H9 (cell line): ENCODE data around the gene HRH1. TPM values are rescaled to one million over a fixed set of nuclear protein-coding genes. Genes with fewer than 3 reads are reported as not detected.
"Not testable (repeated sequence)": the region's sequence is repeated elsewhere in the genome, so short reads cannot be mapped to it uniquely, and the experiment has no call there.

Source experiments
- DNase-seq: peaks from one replicate; pipeline ENCODE4 v3.0.0-alpha.2; 2017
- H2AFZ ChIP-seq: one replicate; pipeline ENCODE4 v1.6.1; 2013; ENCODE audit warnings: mild to moderate bottlenecking, low read length, control low read depth, moderate library complexity
- H2AK5ac ChIP-seq: 2 replicates; pipeline ENCODE4 v1.6.1; 2013; ENCODE audit warnings: low read length, control low read depth, mixed read lengths; ENCODE audit not compliant: insufficient read length
- H2BK120ac ChIP-seq: one replicate; pipeline ENCODE4 v1.6.1; 2013; ENCODE audit warnings: low read depth, mild to moderate bottlenecking, low read length, control low read depth, inconsistent platforms; ENCODE audit not compliant: poor library complexity, severe bottlenecking
- H2BK12ac ChIP-seq: 2 replicates; pipeline ENCODE4 v1.6.1; 2013; ENCODE audit warnings: low read length, control low read depth, mixed read lengths, low read depth; ENCODE audit not compliant: insufficient read length
- H2BK15ac ChIP-seq: 2 replicates; pipeline ENCODE4 v1.6.1; 2013; ENCODE audit warnings: low read depth, low read length, control low read depth
- H2BK20ac ChIP-seq: one replicate; pipeline ENCODE4 v1.6.1; 2013; ENCODE audit warnings: low read depth, mild to moderate bottlenecking, low read length, control low read depth, inconsistent platforms; ENCODE audit not compliant: poor library complexity, severe bottlenecking
- H2BK5ac ChIP-seq: 2 replicates; pipeline ENCODE4 v1.6.1; 2013; ENCODE audit warnings: low read length, control low read depth, mixed read lengths; ENCODE audit not compliant: insufficient read length
- H3K14ac ChIP-seq: 2 replicates; pipeline ENCODE4 v1.6.1; 2013; ENCODE audit warnings: low read length, control low read depth; ENCODE audit not compliant: insufficient read depth
- H3K18ac ChIP-seq: 2 replicates; pipeline ENCODE4 v1.6.1; 2013; ENCODE audit warnings: low read depth, mild to moderate bottlenecking, mixed read lengths, low read length, control low read depth; ENCODE audit not compliant: insufficient read length
- H3K23ac ChIP-seq: 2 replicates; pipeline ENCODE4 v1.6.1; 2013; ENCODE audit warnings: low read length, control low read depth, mixed read lengths, low read depth; ENCODE audit not compliant: insufficient read length
- H3K23me2 ChIP-seq: 2 replicates; pipeline ENCODE4 v1.6.1; 2013; ENCODE audit warnings: low read depth, mild to moderate bottlenecking, mixed read lengths, low read length, control low read depth; ENCODE audit not compliant: insufficient read length, poor library complexity, severe bottlenecking
- H3K27ac ChIP-seq: 2 replicates; pipeline ENCODE4 v1.5.1; 2013; ENCODE audit warnings: low read length, control low read depth, mixed read lengths, low read depth; ENCODE audit not compliant: insufficient read length
- H3K27me3 ChIP-seq: 2 replicates; pipeline ENCODE4 v1.6.1; 2013; ENCODE audit warnings: low read length, control low read depth, inconsistent platforms; ENCODE audit not compliant: insufficient read depth
- H3K4ac ChIP-seq: 2 replicates; pipeline ENCODE4 v1.6.1; 2013; ENCODE audit warnings: low read depth, mild to moderate bottlenecking, control low read depth, inconsistent platforms, low read length, moderate library complexity
- H3K4me1 ChIP-seq: 2 replicates; pipeline ENCODE4 v1.6.1; 2013; ENCODE audit warnings: low read length, control low read depth, inconsistent platforms; ENCODE audit not compliant: insufficient read depth
- H3K4me2 ChIP-seq: 2 replicates; pipeline ENCODE4 v1.6.1; 2013; ENCODE audit warnings: low read length, control low read depth, mixed read lengths; ENCODE audit not compliant: insufficient read length, insufficient read depth
- H3K56ac ChIP-seq: 2 replicates; pipeline ENCODE4 v1.6.1; 2013; ENCODE audit warnings: low read depth, mild to moderate bottlenecking, mixed read lengths, low read length, control low read depth; ENCODE audit not compliant: insufficient read length
- H3K79me1 ChIP-seq: 2 replicates; pipeline ENCODE4 v1.6.1; 2013; ENCODE audit warnings: low read depth, mild to moderate bottlenecking, moderate library complexity, low read length, control low read depth, inconsistent platforms; ENCODE audit not compliant: insufficient read depth, poor library complexity, severe bottlenecking
- H3K79me2 ChIP-seq: 2 replicates; pipeline ENCODE4 v1.6.1; 2013; ENCODE audit warnings: low read length, control low read depth, inconsistent platforms; ENCODE audit not compliant: insufficient read depth
- H3K9ac ChIP-seq: 2 replicates; pipeline ENCODE4 v1.6.1; 2013; ENCODE audit warnings: low read length, control low read depth, mixed read lengths; ENCODE audit not compliant: insufficient read length; ENCODE audit errors: extremely low read depth
- H3K9me3 ChIP-seq: one replicate; pipeline ENCODE4 v1.6.1; 2013; ENCODE audit warnings: low read depth, low read length, inconsistent platforms; ENCODE audit not compliant: control insufficient read depth
- H3T11ph ChIP-seq: one replicate; pipeline ENCODE4 v1.6.1; 2013; ENCODE audit warnings: mild to moderate bottlenecking, low read length, control low read depth, inconsistent platforms
- H4K20me1 ChIP-seq: one replicate; pipeline ENCODE4 v1.6.1; 2013; ENCODE audit not compliant: control insufficient read depth, insufficient read length, insufficient read depth
- H4K5ac ChIP-seq: 2 replicates; pipeline ENCODE4 v1.6.1; 2013; ENCODE audit warnings: low read depth, mild to moderate bottlenecking, mixed read lengths, low read length, control low read depth; ENCODE audit not compliant: insufficient read length
- H4K8ac ChIP-seq: replicated peaks from 2 replicates; pipeline ENCODE4 v1.6.1; 2013; ENCODE audit warnings: low read length, control low read depth, mixed read lengths, low read depth; ENCODE audit not compliant: insufficient read length
- H4K91ac ChIP-seq: 2 replicates; pipeline ENCODE4 v1.6.1; 2013; ENCODE audit warnings: low read depth, mild to moderate bottlenecking, moderate library complexity, mixed read lengths, low read length, control low read depth; ENCODE audit not compliant: insufficient read length
- H3K27ac Mint-ChIP-seq, 3 experiments: 2 replicates in 2 of 3; 3 replicates in 1 of 3; pipeline ENCODE4 v1.8.0; 2020 to 2021; ENCODE audit warnings: mixed read lengths in 3 of 3, mild to moderate bottlenecking in 1 of 3, moderate library complexity in 1 of 3
- H3K27me3 Mint-ChIP-seq: 2 replicates; pipeline ENCODE4 v1.8.0; 2021; ENCODE audit warnings: low read depth, mild to moderate bottlenecking, moderate library complexity, mixed read lengths
- H3K36me3 Mint-ChIP-seq, 3 experiments: 2 replicates in 2 of 3; 3 replicates in 1 of 3; pipeline ENCODE4 v1.8.0; 2020 to 2021; ENCODE audit warnings: low read depth in 3 of 3, mixed read lengths in 3 of 3; ENCODE audit not compliant: insufficient read depth in 1 of 3
- H3K4me1 Mint-ChIP-seq, 2 experiments: 2 replicates each; pipeline ENCODE4 v1.8.0; 2020; ENCODE audit warnings: mixed read lengths in 2 of 2
- H3K4me3 Mint-ChIP-seq, 2 experiments: 2 replicates in 1 of 2; 3 replicates in 1 of 2; pipeline ENCODE4 v1.8.0; 2020 to 2021; ENCODE audit warnings: mild to moderate bottlenecking in 2 of 2, mixed read lengths in 2 of 2, moderate library complexity in 1 of 2
- H3K9me3 Mint-ChIP-seq, 2 experiments: 2 replicates in 1 of 2; 3 replicates in 1 of 2; pipeline ENCODE4 v1.8.0; 2020; ENCODE audit warnings: mild to moderate bottlenecking in 2 of 2, mixed read lengths in 2 of 2, moderate library complexity in 1 of 2
- WGBS: extraction: QIAGEN DNeasy Blood & Tissue Kit; methylation state at CpG from one replicate; pipeline ENCODE4 v1.1.7; 2013; ENCODE audit warnings: missing lambda C conversion rate, low lambda C conversion rate, mixed read lengths; ENCODE audit not compliant: insufficient read length; ENCODE audit errors: extremely low coverage; 5-methylcytosine and 5-hydroxymethylcytosine counted together
- total RNA-seq: library from RNA; stranded (reverse); gene quantifications from 2 replicates; pipeline ENCODE4 v1.2.1, GENCODE V29; 2021
- TF ChIP-seq, protein P1 (sequence below): fragments of 200-600 bp; sonication (generic); conservative IDR thresholded peaks from 3 replicates; pipeline ENCODE4 v1.8.0; 2021; ENCODE audit warnings: antibody characterized with exemption, mild to moderate bottlenecking

HRH1 gene
- total RNA-seq, 1 experiment from 2014 or later = 0.74 TPM

DNA sequence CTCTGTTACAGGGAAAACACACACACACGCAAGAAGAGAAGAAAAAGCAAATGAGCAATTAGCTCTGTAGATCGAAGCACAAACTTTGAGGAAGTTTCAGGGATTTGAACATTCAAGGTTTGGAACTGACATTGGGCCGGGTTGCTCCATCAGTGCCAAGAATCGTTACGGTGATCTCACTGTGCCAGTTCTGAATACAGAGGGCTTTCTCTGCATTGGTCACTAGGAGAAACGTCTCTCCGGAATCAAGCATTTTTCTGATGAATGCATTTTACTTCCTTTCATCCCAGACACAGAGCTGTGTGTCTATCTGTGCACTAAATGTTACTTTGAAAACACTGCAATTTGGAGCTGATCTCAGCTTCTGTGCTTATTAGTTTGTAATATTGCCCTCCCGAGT is 11.2 kb downstream of the HRH1 start:
- no peaks in the 10 kb centered on the region for H3K9me3 Mint-ChIP-seq
- no peak overlapping the region for H3K27ac Mint-ChIP-seq
- DNase-seq = no peak
- H3K23ac ChIP-seq = no peak overlapping the region
- no peaks in the 10 kb centered on the region for H3K4me1 ChIP-seq
- H3K18ac ChIP-seq = no peak overlapping the region
- H3K27ac ChIP-seq = no peak overlapping the region
- H3K27me3 Mint-ChIP-seq = peaks cover 5% of the 10 kb centered on the region
- H2BK12ac ChIP-seq = no peak overlapping the region
- peaks cover 8 to 9% of the 10 kb centered on the region in 2 experiments for H3K4me1 Mint-ChIP-seq
- H2BK120ac ChIP-seq = no peak overlapping the region
- H3K4me3 Mint-ChIP-seq = no peak overlapping the region
- no peak overlapping the region for H3K9ac ChIP-seq
- no CpG with 5 or more reads among the region's 8 CpGs for WGBS
- no peak overlapping the region for H2BK5ac ChIP-seq
- H2AK5ac ChIP-seq = no peak overlapping the region
- no peak overlapping the region for H3K56ac ChIP-seq
- H3K14ac ChIP-seq = no peak overlapping the region
- H2BK15ac ChIP-seq = no peak overlapping the region
- no peak overlapping the region for H3K4me2 ChIP-seq
- H4K91ac ChIP-seq = no peak overlapping the region
- no peaks in the 10 kb centered on the region for H3K79me2 ChIP-seq
- no peak overlapping the region for H4K8ac ChIP-seq
- H3K36me3 Mint-ChIP-seq = no peaks in the 10 kb centered on the region
- H3K4ac ChIP-seq = no peak overlapping the region
- TF ChIP-seq, protein P1, sequence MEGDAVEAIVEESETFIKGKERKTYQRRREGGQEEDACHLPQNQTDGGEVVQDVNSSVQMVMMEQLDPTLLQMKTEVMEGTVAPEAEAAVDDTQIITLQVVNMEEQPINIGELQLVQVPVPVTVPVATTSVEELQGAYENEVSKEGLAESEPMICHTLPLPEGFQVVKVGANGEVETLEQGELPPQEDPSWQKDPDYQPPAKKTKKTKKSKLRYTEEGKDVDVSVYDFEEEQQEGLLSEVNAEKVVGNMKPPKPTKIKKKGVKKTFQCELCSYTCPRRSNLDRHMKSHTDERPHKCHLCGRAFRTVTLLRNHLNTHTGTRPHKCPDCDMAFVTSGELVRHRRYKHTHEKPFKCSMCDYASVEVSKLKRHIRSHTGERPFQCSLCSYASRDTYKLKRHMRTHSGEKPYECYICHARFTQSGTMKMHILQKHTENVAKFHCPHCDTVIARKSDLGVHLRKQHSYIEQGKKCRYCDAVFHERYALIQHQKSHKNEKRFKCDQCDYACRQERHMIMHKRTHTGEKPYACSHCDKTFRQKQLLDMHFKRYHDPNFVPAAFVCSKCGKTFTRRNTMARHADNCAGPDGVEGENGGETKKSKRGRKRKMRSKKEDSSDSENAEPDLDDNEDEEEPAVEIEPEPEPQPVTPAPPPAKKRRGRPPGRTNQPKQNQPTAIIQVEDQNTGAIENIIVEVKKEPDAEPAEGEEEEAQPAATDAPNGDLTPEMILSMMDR = no peak
- H2BK20ac ChIP-seq = no peak overlapping the region
- no peaks in the 10 kb centered on the region for H3K9me3 ChIP-seq
- no peak overlapping the region for H2AFZ ChIP-seq
- H3K23me2 ChIP-seq = no peaks in the 10 kb centered on the region
- no peaks in the 10 kb centered on the region for H3K27me3 ChIP-seq
- H3T11ph ChIP-seq = no peak overlapping the region
- H4K5ac ChIP-seq = no peak overlapping the region
- no peaks in the 10 kb centered on the region for H3K79me1 ChIP-seq
- H4K20me1 ChIP-seq = peaks cover 4% of the 10 kb centered on the region

DNA sequence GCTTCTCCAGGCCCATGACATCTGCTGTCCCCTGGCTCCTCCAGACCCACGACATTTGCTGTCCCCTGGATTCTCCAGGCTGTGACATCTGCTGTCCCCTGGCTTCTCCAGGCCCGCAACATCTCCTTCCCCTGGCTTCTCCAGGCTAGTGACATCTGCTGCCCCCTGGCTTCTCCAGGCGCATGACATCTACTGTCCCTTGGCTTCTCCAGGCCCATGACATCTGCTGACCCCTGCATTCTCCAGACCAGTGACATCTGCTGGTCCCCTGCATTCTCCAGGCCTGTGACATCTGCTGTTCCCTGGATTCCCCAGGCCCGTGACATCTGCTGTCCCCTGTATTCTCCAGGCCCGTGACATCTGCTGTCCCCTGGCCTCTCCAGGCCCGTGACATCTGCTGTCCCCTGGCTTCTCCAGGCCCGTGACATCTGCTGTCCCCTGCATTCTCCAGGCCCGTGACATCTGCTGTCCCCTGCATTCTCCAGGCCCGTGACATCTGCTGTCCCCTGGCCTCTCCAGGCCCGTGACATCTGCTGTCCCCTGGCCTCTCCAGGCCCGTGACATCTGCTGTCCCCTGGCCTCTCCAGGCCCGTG is 12.6 kb downstream of the HRH1 start:
- not testable (repeated sequence) for H2BK12ac ChIP-seq, H3K23ac ChIP-seq, H3K4me2 ChIP-seq, H3K79me1 ChIP-seq, H3K9ac ChIP-seq, H2BK120ac ChIP-seq, H2BK20ac ChIP-seq, H2BK5ac ChIP-seq, H2AFZ ChIP-seq, H3K27me3 Mint-ChIP-seq, H3K9me3 ChIP-seq, H3K56ac ChIP-seq, H3K4ac ChIP-seq, H3K23me2 ChIP-seq, H3T11ph ChIP-seq, H3K4me1 Mint-ChIP-seq, H3K4me1 ChIP-seq, H3K36me3 Mint-ChIP-seq, H4K91ac ChIP-seq, H4K20me1 ChIP-seq, H3K14ac ChIP-seq, H3K4me3 Mint-ChIP-seq, H2AK5ac ChIP-seq, H3K79me2 ChIP-seq, H3K27ac ChIP-seq, H3K18ac ChIP-seq, H3K27ac Mint-ChIP-seq, DNase-seq, H3K9me3 Mint-ChIP-seq, H3K27me3 ChIP-seq, H2BK15ac ChIP-seq, H4K8ac ChIP-seq, H4K5ac ChIP-seq
- WGBS = no CpG with 5 or more reads among the region's 12 CpGs
